Memory B cell (primary cell): ENCODE results near the gene CERK.

Experiments
- ATAC-seq: fragments of 150-1000 bp; cut with Tn5 transposase; 2 replicates; pipeline ENCODE4 v1.10.0; 2021; ENCODE audit warnings: low read depth, mild to moderate bottlenecking, moderate library complexity
- DNase-seq, 2 donors: peaks; one replicate each; pipeline ENCODE4 v3.0.0; 2022; ENCODE audit warnings: low spot score in 2 of 2
- H3K27ac Mint-ChIP-seq: one replicate; pipeline ENCODE4 v1.8.0; 2022; ENCODE audit warnings: mild to moderate bottlenecking, moderate library complexity, mixed read lengths
- H3K27me3 Mint-ChIP-seq: one replicate; pipeline ENCODE4 v1.8.0; 2022; ENCODE audit warnings: mixed read lengths
- H3K36me3 Mint-ChIP-seq: one replicate; pipeline ENCODE4 v1.8.0; 2022; ENCODE audit warnings: mild to moderate bottlenecking, mixed read lengths
- H3K4me1 Mint-ChIP-seq: one replicate; pipeline ENCODE4 v1.8.0; 2022; ENCODE audit warnings: mixed read lengths
- H3K4me3 Mint-ChIP-seq: one replicate; pipeline ENCODE4 v1.8.0; 2022; ENCODE audit warnings: mild to moderate bottlenecking, moderate library complexity, mixed read lengths
- H3K9me3 Mint-ChIP-seq: one replicate; pipeline ENCODE4 v1.8.0; 2022; ENCODE audit warnings: mixed read lengths

CERK gene

GRCh38 chr22:46663436-46664100 is 74.5 kb downstream of the CERK start:
- H3K4me3 Mint-ChIP-seq = no peak overlapping the region
- H3K36me3 Mint-ChIP-seq = peaks cover 16% of the 10 kb centered on the region
- H3K27ac Mint-ChIP-seq = no peak overlapping the region
- ATAC-seq (no peak), DNase-seq (no peak)
- H3K27me3 Mint-ChIP-seq = no peaks in the 10 kb centered on the region
- H3K4me1 Mint-ChIP-seq = peaks cover 2% of the 10 kb centered on the region
- H3K9me3 Mint-ChIP-seq = no peaks in the 10 kb centered on the region

- Mint-ChIP-seq H3K27me3 (no peaks in the 10 kb centered on the region), H3K4me3 (no peak overlapping the region)
Measured at GRCh38 chr22:46663001-46663400, 75.1 kb downstream of the CERK start.

DNA sequence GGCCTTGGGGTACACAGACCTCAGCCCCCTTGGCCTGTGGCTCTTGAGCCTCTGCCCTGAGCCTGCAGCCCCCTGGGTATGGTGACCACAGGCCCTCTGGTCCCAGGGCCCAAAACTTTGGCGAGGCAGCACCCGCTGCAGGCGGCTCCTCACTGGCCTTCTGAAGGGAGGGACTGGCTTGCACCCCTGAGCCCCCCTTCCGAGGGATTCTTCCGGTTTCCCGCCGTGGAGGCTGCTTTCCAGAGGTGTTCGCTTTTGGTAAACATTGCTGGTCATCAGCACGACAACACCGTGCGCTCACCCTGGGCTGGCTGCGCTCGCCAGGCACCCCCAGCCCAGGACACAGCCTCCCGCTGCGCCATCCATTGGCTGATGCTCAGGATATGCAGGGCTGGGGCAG is 75.8 kb downstream of the CERK start:
- peaks cover 16% of the 10 kb centered on the region for H3K36me3 Mint-ChIP-seq
- H3K9me3 Mint-ChIP-seq = no peaks in the 10 kb centered on the region
- H3K4me1 Mint-ChIP-seq = peaks cover 2% of the 10 kb centered on the region
- no peak overlapping the region for H3K4me3 Mint-ChIP-seq
- ATAC-seq (no peak), DNase-seq (no peak)
- H3K27me3 Mint-ChIP-seq = no peaks in the 10 kb centered on the region
- H3K27ac Mint-ChIP-seq = no peak overlapping the region

More at GRCh38 chr22:46663001-46663400, 75.1 kb downstream of the CERK start:
- DNase-seq = no peak
- peaks cover 2% of the 10 kb centered on the region for H3K4me1 Mint-ChIP-seq
- H3K27ac Mint-ChIP-seq = no peak overlapping the region
- no peaks in the 10 kb centered on the region for H3K9me3 Mint-ChIP-seq
- peaks cover 16% of the 10 kb centered on the region for H3K36me3 Mint-ChIP-seq
- no peak for ATAC-seq

DNA sequence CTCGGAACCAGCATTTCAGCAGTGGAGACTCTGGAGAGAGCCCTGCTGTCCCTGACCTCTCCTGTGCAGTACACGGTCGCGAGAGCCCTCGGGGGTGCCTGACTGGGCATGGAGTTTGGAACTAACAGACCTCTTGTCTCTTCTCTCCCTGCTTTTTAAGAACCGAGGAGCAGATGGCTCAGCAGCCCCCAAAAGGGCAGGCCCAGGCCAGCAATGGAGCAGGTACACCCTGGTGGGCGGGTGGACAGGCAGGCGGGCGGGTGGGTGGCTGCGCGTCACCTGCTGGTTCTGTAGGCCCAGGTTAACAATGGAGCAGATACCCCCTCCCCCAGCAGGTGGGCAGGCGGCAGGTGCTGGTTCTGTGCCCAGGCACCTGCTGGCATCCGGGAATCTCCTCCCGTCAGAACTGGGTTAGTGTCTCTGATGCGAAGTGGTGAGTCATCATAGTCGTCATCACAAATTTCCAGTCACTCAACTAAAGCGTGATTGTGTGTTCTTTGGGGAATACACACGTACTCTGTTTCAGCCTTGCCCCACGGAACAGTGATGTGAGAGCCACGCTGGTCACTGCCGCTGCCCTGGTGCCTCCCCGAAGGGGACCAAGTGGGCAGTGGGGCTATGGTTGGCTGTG is 76.7 kb downstream of the CERK start:
- DNase-seq = no peak

DNA sequence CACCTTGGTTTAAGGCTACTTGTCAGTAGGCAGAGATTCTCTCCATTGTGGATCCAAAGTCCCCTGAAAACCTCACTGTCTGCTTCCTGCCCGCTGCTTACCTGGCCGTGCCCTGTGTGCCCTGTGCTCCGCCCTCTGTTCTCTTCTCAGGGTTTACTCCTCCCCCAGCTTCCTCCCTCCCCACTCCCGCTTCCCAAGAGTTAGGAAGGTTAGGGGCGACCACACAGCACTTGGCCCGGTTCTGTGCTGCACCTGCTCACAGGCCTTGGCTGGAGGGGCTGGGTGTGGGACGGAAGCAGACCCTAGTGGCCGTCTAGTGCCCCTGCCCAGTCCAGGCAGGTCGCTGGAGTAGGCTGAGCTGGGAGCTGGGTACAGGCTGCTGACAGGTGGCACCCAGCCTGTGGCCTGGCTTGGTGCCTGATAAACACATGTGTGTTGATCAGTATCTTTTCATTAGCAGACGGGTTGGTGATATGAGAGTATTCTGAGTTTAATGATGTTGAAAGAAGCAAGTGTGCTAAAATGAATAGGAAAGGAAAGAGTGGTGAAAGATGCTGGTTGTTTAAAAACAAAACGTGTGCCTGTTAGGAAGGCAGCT is 77.3 kb downstream of the CERK start:
- H3K4me3 Mint-ChIP-seq = no peak overlapping the region
- DNase-seq (no peak), ATAC-seq (no peak)
- H3K4me1 Mint-ChIP-seq = peaks cover 5% of the 10 kb centered on the region
- H3K27ac Mint-ChIP-seq = no peak overlapping the region
- H3K27me3 Mint-ChIP-seq = no peaks in the 10 kb centered on the region
- no peaks in the 10 kb centered on the region for H3K9me3 Mint-ChIP-seq
- peaks cover 15% of the 10 kb centered on the region for H3K36me3 Mint-ChIP-seq

More for the DNA sequence above, 76.7 kb downstream of the CERK start:
- H3K4me1 Mint-ChIP-seq = peaks cover 5% of the 10 kb centered on the region
- H3K36me3 Mint-ChIP-seq = peaks cover 16% of the 10 kb centered on the region
- H3K9me3 Mint-ChIP-seq = no peaks in the 10 kb centered on the region
- H3K27ac Mint-ChIP-seq = no peak overlapping the region
- no peak for ATAC-seq
- no peaks in the 10 kb centered on the region for H3K27me3 Mint-ChIP-seq
- no peak overlapping the region for H3K4me3 Mint-ChIP-seq

DNA sequence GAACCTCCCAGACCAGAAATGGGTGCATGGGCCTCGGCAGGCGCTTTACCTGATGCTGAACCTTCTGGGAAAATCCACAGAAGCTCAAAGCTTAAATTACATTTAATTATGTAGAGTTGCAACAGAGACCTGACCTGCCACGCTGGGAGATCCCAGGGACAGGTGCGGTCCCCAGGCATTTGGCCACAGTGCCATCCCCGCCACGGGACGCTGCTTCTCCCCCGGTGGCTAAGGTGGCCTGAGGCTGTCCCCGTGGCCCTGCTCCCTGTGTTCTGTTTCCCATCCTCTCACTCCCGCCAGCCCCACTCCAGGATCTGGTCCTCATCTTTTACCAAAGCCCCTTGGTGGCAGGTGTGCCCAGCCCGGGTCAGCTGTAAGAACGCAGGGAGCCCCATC is 78.3 kb downstream of the CERK start:
- no peak for ATAC-seq
- Mint-ChIP-seq H3K9me3 (no peaks in the 10 kb centered on the region), H3K36me3 (peaks cover 11% of the 10 kb centered on the region), H3K4me1 (peaks cover 6% of the 10 kb centered on the region), H3K4me3 (no peak overlapping the region), H3K27me3 (no peaks in the 10 kb centered on the region), H3K27ac (no peak overlapping the region)
- DNase-seq = no peak

DNA sequence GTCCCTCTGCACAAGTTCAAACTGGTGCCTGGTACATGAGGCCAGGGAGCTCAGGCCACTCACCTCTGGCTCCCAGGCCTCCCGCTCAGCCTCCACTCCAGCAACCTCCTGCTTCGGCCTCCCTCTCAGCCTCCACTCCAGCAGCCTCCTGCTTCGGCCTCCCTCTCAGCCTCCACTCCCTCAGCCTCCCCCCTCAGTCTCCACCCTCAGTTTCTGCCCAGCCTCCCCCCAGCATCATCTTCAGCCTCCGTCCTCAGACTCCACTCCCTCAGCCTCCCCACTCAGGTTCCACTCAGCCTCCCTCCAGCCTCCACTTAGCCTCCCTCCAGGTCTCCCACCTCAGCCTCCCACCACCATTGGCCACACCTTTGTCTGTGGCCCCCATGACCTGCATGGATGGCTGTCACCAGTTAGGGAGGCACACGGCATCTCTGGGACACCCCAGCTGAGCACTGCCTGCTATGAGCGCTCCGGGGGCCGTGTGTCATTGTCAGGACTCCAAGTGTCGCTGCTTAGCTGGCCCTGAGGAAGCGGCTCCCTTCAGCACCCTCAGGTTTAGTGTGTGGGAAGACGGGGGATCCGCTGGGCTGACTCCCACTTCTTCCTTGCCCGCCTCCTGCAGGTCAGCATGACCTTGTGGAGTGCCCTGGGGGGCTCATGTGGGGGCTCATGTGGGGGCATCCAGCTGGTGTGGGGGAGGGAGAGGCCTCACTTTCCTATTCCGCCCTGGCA is 78.8 kb downstream of the CERK start:
- H3K4me1 Mint-ChIP-seq = peaks cover 9% of the 10 kb centered on the region
- H3K27me3 Mint-ChIP-seq = no peaks in the 10 kb centered on the region
- no peak overlapping the region for H3K4me3 Mint-ChIP-seq
- H3K36me3 Mint-ChIP-seq = peaks cover 11% of the 10 kb centered on the region
- no peak for ATAC-seq
- no peak overlapping the region for H3K27ac Mint-ChIP-seq
- no peak for DNase-seq
- H3K9me3 Mint-ChIP-seq = no peaks in the 10 kb centered on the region

DNA sequence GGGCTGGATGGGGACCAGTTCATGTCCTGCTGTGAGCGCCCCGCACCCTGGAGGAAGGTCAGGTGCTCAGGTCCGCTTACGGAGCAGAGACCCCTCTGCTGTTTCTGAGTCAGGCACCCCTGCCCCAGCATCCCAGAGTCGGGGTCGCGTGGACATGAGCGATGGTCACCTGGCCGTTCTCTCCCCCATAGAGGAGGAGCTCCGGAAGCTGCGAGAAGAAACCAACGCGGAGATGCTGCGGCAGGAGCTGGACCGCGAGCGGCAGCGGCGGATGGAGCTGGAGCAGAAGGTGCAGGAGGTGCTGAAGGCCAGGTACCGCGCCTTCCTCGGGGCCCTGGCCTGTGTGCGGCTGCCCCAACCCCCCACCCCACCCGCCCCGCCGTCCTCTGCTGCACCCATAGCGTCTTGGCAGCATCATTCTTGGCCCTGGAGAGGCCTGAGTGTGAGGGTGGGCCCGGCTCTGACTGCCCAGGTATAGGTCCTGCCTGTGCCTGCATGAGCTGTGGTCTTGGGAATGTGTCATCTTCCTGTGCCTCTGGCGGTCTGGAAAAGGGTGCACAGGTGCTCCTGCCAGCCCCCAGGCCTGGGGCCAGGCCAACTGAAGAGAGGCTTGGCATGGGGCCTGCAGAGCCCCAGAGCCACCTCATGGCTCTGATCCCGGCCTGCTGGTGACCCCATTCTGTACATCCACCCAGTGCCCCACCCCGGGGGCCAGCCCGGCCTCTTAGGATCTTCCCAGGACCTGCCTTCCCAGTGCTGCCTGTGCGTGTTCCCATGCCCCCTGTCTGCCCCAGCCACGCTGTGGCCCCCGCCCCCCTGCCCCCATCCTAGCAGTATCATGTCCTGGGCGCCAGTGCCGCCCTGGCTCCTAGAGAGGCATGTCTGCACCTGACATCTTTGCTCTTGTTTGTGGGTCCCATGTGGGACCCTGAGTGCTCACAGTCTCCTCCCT is 79.8 kb downstream of the CERK start:
- ATAC-seq = no peak
- H3K27ac Mint-ChIP-seq = no peak overlapping the region
- peaks cover 10% of the 10 kb centered on the region for H3K4me1 Mint-ChIP-seq

GRCh38 chr22:46657655-46657953 is 80.4 kb downstream of the CERK start:
- Mint-ChIP-seq H3K4me3 (no peak overlapping the region), H3K4me1 (peaks cover 15% of the 10 kb centered on the region), H3K36me3 (peaks cover 13% of the 10 kb centered on the region), H3K9me3 (no peaks in the 10 kb centered on the region), H3K27me3 (no peaks in the 10 kb centered on the region), H3K27ac (no peak overlapping the region)
- no peak for DNase-seq
- ATAC-seq = no peak

More for the DNA sequence above, 79.8 kb downstream of the CERK start:
- no peaks in the 10 kb centered on the region for H3K27me3 Mint-ChIP-seq
- H3K36me3 Mint-ChIP-seq = peaks cover 11% of the 10 kb centered on the region
- no peak overlapping the region for H3K4me3 Mint-ChIP-seq
- no peak for DNase-seq
- H3K9me3 Mint-ChIP-seq = no peaks in the 10 kb centered on the region

GRCh38 chr22:46656856-46657654 is 81.0 kb downstream of the CERK start:
- ATAC-seq (no peak), DNase-seq (no peak)
- Mint-ChIP-seq H3K9me3 (no peaks in the 10 kb centered on the region), H3K4me3 (no peak overlapping the region), H3K27me3 (no peaks in the 10 kb centered on the region), H3K4me1 (peaks cover 15% of the 10 kb centered on the region), H3K27ac (peak overlapping the region; percentile 21), H3K36me3 (peaks cover 13% of the 10 kb centered on the region)

GRCh38 chr22:46655861-46656608 is 82.0 kb downstream of the CERK start:
- H3K27me3 Mint-ChIP-seq = no peaks in the 10 kb centered on the region
- no peaks in the 10 kb centered on the region for H3K9me3 Mint-ChIP-seq
- peaks cover 13% of the 10 kb centered on the region for H3K36me3 Mint-ChIP-seq
- no peak for ATAC-seq
- DNase-seq = no peak
- no peak overlapping the region for H3K4me3 Mint-ChIP-seq
- no peak overlapping the region for H3K27ac Mint-ChIP-seq
- H3K4me1 Mint-ChIP-seq = peaks cover 18% of the 10 kb centered on the region

GRCh38 chr22:46654927-46655595 is 83.0 kb downstream of the CERK start:
- Mint-ChIP-seq H3K4me3 (no peak overlapping the region), H3K27ac (no peak overlapping the region), H3K9me3 (no peaks in the 10 kb centered on the region), H3K36me3 (peaks cover 11% of the 10 kb centered on the region), H3K27me3 (no peaks in the 10 kb centered on the region), H3K4me1 (peaks cover 18% of the 10 kb centered on the region)
- no peak for ATAC-seq
- DNase-seq = no peak
